Fibroblast of lung (primary cell): ENCODE data around the gene HIVEP3.

Experiments
- CTCF ChIP-seq, 2 donors: IDR thresholded peaks in 1 of 2; conservative IDR thresholded peaks in 1 of 2; 1 replicate in 1 of 2; 2 replicates in 1 of 2; pipeline ENCODE4 v1.5.1; 2011 to 2012; ENCODE audit warnings: low read length in 2 of 2, control low read depth in 1 of 2, inconsistent platforms in 1 of 2, low read depth in 1 of 2, mild to moderate bottlenecking in 1 of 2
- EZH2 ChIP-seq: IDR thresholded peaks from 2 replicates; pipeline ENCODE4 v1.5.1; 2012; ENCODE audit warnings: low read length, control low read depth, mild to moderate bottlenecking; ENCODE audit errors: missing control alignments

DNA sequence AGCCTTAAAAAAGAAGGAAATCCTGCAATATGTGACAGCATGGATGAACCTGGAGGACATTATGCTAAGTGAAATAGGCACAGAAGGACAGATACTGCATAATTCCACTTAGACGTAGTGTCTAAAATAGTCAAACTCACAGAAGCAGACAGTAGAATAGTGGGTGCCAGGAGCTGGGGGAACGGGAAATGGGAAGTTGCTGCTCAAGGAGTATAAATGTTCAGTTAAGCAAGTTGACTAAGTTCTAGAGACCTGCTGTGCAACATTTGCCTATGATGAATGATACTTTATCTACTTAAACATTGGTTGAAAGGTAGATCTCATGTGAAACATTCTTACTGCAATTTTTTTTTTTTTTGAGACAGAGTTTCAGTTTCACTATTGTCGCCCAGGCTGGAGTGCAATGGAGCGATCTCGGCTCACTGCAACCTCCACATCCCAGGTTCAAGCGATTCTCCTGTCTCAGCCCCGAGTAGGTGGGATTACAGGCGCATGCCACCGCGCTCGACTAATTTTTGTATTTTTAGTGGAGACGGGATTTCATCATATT lies 197.8 kb downstream of the HIVEP3 start:
- TF ChIP-seq CTCF (conservative IDR thresholded peaks at IDR 0.05 in 1 of 2, IDR thresholded peaks at IDR 0.05 in 1 of 2; ENCODE audit: low read depth in 1 of 2, low read length in 2 of 2): no peak
- TF ChIP-seq EZH2: no peak
